GM19455 (cell line): ENCODE results near the gene PHF21A.

Experiments
- ATAC-seq: cut with Tn5 transposase; IDR thresholded peaks from one replicate; pipeline ENCODE4 v1.9.1; 2021; ENCODE audit not compliant: unreplicated experiment

The PHF21A gene

GRCh38 chr11:45935349-45936064, 185.7 kb downstream of the PHF21A start:
- no peak for ATAC-seq

DNA sequence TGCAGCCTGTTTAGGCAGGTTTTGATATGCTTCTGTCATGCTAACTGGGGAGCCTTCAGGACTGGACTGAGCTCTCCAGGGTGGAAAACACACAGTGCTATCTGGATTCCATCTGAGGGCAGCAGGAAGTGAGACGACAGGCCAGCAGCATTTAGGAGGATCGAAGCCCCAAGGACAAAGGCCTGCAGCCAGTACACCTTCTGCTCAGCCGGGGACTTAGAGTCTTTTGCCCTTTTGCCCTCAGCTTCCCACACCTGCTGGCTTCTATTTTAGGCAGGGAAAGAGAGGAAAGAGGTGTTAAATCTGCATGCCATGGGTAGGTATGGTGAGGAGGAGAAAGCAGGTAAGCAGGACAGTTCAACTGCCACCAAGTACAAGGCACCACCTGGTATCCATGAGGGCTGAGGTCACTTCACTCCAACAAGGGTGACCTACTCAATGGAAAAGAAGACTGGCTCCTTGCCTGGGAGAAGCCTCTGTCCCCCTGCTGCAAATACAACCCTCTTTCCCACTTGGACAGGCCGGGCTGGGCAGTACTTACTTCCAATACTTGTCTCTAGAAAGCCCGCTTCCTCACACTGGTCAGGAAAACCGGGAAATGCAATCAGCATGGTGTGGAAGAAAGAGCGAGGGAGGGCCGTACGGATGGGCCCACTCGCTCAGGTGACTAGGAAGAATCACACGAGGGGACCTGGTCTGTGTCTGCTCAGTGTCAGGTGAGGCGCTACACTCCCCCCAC, 186.5 kb downstream of the PHF21A start:
- ATAC-seq = no peak

- no peak for ATAC-seq
Measured at GRCh38 chr11:45933846-45934579, 187.2 kb downstream of the PHF21A start.

DNA sequence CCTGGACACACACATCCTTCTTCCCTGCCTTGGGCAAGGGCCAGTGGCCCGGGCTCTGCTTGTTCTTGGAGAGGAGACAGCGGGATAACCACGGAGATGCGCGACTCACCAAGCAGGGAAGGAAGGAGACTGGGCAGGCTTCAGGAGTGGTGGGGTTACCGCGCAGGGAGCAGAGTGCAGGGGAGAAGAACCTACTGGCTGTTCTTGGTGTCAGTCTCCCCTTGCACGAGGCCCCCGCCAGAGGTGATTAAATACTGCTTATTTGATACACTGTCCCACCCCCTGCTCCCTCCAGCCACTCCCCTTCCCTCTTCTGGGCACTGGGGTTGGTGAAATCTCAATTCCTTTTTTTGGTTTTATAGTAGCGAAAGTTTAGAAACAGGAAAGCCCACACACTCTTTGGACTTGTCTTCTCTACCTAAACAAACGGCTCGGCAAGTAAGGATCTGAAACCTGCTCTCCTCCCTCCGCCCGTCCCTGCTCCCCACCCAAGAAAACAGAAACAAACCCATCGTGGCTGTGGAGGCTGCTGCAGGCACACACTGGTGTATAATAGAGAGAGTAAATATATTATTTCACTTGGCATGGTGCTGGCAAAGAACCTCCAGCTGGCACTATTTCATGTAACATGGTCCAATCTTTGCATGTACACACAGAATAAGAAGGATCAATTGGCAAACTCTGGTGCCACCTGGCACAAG, 188.0 kb downstream of the PHF21A start:
- no peak for ATAC-seq

DNA sequence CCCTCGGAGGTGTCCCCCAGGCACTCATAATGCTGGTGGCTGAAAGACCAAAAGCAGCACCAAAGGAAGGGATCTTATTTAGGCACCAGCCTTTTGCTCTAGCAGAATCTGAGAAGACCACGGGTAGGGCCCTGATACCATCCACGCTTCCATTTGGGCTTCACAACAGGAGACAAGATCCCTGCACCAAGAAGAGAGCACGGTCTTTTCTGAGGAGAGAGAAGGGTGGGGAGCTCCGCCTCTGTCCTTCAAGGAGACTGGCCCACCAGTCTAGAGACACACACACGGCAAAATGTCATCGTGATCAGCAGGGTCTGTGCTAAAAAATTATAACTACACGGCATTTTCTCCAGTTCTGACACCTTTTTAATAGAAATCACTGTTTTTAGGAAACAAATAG, 189.0 kb downstream of the PHF21A start:
- no peak for ATAC-seq

DNA sequence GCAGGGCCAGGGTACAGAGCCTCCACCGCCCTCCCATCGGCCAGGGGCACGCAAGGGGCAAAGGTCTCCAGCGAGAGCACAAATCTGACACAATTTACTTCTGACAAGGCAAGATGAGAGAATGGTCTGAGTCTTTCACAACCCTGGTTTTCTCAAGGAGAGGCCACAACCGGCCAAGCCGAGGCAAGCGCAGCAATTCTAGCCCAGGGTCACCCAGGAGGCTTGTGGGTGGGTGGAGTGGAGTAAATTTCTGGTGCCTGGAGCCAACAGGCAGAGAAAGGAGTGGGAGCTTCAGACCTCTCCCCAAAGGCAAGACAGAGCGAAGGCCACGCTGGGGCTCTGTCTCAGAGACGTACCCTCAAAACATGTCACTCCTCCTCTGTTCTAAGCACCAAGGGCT, 189.5 kb downstream of the PHF21A start:
- no peak for ATAC-seq

DNA sequence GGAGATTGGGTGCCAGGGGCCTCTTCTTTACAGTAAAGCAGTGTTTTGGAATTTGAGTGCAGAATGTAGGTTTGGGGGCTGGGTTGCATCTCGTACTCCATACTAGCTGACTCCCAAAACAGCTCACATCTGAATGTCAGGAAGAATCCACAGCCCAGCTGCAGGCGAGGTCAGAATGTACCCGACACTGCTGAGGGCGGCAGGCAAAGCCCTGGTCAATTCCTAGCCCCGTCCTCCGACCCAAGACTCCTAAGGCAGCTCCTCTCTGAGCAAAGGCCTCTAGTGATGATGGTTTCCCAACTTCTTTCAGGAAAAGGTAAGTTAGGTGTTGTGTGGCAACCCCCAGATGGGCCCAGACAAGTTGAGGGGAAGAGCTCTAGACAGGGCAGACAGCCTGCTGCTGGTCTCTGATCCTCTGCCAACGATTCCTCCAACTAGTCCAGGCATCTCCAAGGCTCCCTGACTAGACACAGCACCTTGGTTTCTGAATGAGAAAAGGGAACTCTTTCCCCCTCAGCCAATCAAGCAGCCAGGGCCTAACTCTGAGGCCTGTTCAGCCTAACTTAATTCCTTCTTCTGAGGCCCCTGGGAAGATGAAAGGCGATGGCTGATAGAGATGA, 190.2 kb downstream of the PHF21A start:
- no peak for ATAC-seq

- ATAC-seq = peak; percentile 92
Measured at GRCh38 chr11:45930031-45930794, 191.0 kb downstream of the PHF21A start.

DNA sequence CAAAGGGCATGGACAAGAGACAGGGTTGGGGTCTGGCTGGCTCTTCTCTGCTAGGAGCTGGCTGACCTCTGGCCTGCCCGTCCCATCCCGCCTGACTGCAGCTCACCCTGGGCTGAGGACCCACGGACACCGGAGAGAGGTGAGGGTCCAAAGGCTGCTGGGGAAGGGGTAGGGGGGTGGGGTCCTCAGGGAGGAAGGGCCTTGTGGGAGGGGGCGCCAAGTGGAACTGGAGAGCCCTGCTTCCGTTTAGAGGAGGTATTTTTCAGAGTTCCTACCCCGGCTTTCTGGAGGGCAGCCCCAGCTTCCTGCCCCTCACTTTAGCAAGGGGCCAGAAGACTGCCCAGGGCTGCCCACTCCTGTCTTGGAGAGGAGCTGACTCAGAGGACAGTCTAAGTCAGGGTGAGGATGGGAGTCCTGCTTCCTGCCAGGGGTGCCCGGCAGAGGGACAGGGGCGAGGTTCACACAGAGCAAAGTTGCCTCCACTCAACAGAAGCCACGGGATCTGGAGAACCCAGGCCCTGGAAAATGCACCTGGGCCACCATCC, 191.7 kb downstream of the PHF21A start:
- no peak for ATAC-seq

- no peak for ATAC-seq
Measured at GRCh38 chr11:45928535-45929215, 192.6 kb downstream of the PHF21A start.

DNA sequence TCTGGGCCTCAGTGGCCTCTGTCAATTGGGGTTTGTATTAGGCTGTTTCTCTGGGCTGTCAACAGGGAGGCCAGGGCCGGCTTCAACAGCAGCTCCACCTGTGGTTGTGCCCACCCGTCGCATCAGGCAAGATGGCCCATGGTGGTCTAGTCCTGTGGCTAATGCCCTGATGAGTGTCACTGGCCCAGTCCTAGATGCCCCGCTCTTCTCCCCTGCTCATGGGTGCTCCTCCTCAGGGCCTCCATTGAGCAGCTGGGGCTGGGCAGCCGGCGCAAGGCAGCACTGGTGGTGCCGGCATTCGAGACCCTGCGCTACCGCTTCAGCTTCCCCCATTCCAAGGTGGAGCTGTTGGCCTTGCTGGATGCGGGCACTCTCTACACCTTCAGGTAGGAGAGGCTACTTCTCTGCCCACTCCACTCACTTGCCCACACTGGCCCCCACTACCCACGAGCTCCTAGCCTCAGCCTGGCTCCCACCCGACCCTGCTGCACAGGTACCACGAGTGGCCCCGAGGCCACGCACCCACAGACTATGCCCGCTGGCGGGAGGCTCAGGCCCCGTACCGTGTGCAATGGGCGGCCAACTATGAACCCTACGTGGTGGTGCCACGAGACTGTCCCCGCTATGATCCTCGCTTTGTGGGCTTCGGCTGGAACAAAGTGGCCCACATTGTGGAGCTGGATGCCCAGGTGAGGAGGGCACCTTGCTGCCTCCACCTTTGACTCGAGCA, 193.4 kb downstream of the PHF21A start:
- no peak for ATAC-seq

GRCh38 chr11:45927332-45927683, 193.9 kb downstream of the PHF21A start:
- ATAC-seq = no peak

DNA sequence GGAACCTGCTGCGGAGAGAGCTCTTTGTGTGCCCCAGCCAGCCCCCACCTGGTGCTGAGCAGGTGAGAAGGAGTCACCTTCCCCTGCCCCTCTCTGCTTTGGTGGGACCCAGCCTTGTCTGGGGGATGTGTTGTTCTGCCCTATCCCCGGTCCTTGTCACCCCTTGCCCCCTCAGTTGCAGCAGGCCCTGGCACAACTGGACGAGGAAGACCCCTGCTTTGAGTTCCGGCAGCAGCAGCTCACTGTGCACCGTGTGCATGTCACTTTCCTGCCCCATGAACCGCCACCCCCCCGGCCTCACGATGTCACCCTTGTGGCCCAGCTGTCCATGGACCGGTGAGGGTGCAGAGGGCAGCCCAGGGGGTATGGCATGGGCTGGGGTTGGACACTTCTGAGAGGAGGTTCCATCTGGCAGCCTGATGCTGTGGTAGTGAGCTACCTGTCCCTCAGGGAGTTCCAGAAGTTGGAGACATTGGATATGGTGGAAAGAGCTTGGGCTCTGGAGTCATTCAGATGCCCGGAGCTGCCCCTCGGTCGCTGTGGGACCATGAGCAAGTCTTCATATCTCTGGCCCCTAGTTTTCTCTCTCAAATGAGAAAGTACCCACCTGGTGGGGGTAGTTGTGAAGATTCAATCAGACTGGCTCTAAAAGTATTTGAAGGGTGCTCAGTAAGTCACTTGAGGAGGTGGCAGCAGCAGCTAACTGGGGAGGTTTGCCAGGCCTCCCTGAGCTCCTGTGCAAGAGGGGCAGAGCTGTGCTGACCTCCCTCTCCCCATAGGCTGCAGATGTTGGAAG, 194.5 kb downstream of the PHF21A start:
- ATAC-seq = no peak

- no peak for ATAC-seq
Measured at GRCh38 chr11:45926001-45926401, 195.3 kb downstream of the PHF21A start.

GRCh38 chr11:45925550-45925949, 195.7 kb downstream of the PHF21A start:
- no peak for ATAC-seq

GRCh38 chr11:45924927-45925326, 196.3 kb downstream of the PHF21A start:
- no peak for ATAC-seq

- ATAC-seq = no peak
Measured at GRCh38 chr11:45924036-45924915, 197.0 kb downstream of the PHF21A start.
